Stimulated activated CD8-positive, alpha-beta memory T cell treated with anti-CD3 and anti-CD28 coated beads, Interleukin-2, amount 100 ng/mL, for 1 hour (primary cell): Measurements from ENCODE around the gene RPAP2.
"Not testable (repeated sequence)": the region's sequence is repeated elsewhere in the genome, so short reads cannot be mapped to it uniquely, and the experiment has no call there.

Experiments
- DNase-seq, 2 donors: peaks; one replicate each; pipeline ENCODE4 v3.0.0-alpha.2; 2020; ENCODE audit warnings: low read depth in 2 of 2

RPAP2 gene

DNA sequence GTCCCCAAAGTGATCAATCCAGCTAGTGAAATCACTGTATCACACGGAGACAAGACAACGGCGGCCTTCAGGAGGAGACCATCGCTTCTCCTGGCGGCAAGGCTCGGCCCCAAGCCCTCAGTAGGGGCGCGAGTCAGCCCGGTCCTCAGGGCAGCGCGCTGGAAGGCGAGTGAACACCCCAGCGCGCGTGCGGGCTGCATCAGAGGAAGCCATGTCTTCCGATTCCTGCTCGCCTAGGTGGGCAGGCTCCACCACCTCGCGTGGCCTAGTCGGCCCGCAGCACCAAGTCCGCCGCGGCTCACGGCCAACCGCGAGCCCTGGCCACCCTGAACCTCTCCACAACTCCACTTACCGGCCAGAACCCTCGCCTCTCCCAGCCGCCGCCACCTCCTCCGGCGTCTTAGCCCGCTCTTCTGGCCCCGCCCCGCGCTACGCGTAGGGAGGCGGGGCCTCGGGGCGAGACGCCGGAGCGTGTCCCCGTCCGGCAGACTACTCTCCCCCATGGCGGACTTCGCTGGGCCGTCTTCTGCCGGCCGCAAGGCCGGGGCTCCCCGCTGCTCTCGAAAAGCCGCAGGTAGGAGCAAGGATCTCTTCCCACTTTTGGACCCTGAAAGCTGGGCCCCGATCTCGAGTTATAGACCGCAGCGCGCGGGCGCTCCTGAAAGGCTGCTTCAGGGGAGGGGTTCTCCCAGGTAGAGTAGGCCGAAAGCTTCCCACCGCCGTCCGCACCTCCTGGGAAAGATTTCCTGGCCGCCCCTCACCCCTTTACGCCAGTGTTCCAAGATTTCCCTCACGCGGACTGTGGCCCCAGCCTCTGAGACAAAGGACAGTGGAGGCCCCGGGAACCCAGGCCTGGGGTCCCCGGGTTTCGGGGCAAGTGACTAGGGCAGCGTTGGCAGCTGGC lies at the start of gene RPAP2, which contains the start of gene GLMN:
RPAP2 (plus strand) TSS at position 487 of the 904 bp plus-strand sequence; CDS start at position 502, 15 bp downstream.
GLMN (minus strand) TSS at position 415 of the 904 bp plus-strand sequence. CDS start 988 bp downstream, outside the sequence.
- peak; percentile 43 to 54 for DNase-seq

DNA sequence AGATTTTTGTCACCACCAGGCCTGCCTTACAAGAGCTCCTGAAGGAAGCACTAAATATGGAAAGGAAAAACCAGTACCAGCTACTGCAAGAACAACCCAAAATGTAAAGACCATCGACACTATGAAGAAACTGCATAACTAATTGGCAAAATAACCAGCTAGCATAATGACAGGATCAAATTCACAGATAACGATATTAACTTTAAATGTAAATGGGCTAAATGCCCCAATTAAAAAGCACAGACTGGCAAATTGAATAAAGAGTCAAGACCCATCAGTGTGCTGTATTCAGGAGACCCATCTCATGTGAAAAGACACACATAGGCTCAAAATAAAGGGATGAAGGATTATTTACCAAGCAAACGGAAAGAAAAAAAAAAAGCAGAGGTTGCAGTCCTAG lies 44.1 kb upstream of the RPAP2 start:
- not testable (repeated sequence) for DNase-seq

DNA sequence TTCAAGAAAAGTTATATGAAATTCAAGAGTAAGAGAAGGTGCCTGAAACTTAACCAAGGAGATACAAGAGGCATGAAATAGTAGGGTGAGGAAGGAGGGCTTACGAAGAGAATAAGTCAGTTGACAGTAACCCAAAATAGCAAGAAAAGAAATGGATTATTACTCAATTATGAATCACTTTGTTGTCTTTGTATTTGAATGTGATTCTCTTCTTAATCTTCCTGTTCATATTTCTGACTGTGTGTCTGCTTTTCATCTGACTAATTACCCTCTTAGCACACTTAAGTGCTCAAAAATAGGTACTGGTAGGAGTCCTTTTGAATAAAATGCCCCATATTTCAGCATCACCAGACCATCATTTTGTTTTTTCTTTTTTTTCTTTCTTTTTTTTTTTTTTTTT lies 39.5 kb upstream of the RPAP2 start:
- no peak for DNase-seq

DNA sequence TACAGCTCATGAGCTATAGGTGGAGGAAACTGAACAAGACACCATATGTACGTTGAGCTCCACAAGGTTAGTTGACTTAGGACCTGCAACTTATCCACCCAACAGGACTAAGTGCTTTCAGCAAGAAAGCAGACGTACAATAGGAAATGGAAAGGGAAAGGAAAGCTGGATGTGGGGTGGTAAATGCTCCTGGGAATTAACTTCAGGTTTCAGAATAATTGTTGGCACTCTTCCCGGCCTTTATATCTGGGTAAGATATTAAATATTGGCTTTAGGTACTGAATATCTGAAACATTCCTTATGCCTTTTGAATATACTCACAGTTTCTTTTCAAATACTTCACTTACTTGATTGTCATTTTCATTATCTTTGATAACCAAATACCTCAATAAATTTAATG lies 36.3 kb upstream of the RPAP2 start:
- DNase-seq, result no peak

DNA sequence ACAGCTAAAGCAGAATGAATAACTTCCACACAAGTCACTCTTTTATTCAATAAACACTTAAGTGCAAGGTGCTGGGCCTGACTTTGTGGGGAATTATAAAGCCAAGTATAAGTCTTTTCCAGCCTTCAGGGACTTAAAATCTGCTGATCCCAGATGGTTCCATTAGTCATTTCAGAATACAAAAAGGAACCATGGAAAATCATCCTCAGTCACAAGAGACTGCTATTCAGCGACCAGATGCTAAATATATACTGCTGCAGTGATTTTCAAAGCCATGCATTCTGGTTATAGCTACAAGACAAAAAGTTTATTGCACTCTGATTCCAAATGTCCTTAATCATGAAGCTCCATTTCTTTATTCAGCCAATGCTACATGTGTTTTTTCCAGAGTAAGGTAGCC lies 25.8 kb upstream of the RPAP2 start:
- no peak for DNase-seq

DNA sequence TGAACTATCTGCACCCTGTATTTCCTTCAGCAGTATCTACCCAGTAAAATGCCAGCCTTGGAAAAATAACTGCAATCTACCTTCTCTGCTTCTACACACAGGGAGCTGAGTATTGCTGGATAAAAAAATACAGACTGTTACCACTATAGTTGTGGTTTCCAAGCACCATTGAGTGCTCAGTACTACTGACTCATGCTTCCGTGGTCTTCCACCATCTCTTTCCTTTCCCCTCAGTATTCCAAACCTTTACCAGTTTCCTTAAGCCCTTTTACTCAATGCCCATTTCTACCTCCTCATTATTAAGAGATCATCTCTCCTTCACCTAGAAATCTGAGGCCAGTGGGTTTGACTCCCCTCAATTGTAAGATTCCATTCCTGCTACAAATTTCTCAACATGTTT lies 23.9 kb upstream of the RPAP2 start:
- no peak for DNase-seq

DNA sequence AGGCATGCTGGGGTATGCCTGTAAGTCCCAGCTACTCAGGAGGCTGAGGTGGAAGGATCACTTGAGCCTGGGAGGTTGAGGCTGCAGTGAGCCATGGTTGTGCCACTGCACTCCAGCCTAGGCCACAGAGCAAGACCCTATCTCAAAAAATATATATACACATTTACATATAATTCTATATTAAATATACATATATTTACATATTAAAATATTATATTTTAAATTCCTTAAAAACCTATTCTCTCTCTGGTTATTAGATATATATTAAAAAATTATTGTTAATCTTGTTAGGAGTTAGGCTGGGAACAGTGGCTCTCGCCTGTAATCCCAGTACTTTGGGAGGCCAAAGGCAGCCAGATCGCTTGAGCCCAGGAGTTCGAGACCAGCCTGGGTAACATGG lies 22.8 kb upstream of the RPAP2 start:
- DNase-seq, result no peak

DNA sequence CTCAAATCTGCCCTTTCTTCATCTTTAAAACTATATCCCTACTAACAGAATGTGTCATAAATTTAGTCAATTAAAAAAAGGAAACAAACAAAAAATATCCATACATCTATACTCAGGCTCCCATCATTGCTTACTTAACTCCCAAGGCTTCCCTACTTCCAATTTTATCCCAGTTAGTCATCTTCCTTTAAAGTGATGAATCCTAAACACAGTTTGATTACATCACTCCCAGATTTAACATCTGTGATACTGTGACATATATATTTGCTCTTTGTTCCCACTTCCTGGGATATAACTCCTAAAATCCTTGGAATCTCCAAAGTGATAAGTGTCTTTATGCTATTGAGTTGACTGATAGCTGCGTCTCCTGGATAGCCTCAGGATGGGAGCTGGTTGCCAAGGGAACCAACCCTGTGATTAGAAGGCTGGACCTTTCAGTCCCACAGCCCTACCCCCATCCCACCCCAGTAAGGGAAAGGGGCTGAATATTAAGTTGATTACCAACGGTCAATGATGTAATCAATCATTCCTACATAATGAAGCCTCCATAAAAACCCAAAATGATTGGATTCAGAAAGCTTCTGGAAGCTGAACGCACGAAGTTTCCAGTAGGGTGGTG lies 21.6 kb upstream of the RPAP2 start:
- DNase-seq, result no peak

DNA sequence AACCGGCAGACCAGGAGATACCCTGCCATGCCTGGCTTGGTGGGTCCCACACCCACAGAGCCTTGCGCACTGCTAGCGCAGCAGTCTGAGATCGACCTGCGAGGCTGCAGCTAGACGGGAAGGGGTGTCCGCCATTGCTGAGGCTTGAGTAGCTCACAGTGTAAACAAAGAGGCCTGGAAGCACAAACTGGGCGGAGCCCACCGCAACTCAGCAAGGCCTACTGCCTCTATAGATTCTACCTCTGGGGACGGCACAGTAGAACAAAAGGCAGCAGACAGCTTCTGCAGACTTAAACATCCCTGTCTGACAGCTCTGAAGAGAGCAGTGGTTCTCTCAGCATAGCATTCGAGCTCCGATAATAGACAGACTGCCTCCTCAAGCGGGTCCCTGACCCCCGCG lies 19.1 kb upstream of the RPAP2 start:
- DNase-seq, result not testable (repeated sequence)

DNA sequence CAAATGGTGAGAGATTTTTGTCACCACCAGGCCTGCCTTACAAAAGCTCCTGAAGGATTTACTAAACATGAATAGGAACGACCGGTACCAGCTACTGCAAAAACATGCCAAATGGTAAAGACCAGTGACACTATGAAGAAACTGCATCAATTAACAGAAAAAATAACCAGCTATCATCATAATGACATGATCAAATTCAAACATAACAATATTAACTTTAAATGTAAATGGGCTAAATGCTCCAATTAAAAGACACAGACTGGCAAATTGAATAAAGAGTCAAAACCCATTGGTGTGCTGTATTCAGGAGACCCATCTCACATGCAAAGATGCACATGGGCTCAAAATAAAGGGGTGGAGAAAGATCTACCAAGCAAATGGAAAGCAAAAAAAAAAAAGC lies 17.4 kb upstream of the RPAP2 start:
- DNase-seq, result not testable (repeated sequence)

DNA sequence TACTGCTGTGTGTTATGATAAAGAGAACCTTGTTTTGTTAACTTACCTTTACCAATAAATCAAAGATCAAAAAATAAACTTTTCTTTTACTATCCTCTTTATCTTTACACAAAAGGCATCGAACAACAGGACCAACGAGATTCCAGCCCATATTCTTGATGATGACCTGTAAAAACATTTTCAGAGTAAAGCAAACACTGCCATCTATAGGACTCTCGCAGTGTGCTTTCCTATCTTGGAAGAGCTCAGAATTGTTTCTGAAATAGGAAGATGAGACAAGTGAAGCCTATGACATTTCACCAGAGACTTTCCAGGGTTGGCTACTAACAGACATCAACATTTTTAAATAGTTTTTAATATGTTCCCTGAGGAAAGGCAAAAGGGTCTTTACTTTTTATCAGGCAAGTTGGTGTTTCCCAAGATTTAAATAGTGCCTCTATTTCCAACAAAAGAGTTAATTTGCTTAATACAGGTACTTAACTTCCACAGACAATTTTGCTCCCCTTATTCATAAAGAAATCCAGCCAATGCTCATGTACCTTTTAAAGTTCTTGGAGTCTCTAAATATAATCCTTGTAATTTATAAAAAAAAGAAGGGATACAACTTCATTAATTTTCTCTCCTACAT lies 7.4 kb upstream of the RPAP2 start:
- no peak for DNase-seq

DNA sequence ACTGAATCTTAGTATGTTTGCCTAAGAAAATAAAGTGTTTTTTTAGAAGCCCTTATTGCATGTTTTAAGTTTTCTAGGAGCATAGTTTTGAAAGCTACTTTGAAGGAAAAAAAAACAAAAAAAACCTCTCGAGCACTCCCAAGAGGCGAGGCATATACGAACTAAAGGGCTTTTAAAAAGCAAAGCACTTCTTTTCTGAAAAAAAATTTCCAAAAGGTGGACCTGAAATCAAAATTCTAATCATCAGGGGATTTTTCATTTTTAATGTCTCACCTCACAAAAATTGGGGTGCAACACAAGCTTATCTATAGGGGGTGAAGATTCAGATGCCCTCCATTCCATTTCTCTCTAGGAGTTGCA lies 666 bp upstream of the RPAP2 start:
- DNase-seq, result no peak

DNA sequence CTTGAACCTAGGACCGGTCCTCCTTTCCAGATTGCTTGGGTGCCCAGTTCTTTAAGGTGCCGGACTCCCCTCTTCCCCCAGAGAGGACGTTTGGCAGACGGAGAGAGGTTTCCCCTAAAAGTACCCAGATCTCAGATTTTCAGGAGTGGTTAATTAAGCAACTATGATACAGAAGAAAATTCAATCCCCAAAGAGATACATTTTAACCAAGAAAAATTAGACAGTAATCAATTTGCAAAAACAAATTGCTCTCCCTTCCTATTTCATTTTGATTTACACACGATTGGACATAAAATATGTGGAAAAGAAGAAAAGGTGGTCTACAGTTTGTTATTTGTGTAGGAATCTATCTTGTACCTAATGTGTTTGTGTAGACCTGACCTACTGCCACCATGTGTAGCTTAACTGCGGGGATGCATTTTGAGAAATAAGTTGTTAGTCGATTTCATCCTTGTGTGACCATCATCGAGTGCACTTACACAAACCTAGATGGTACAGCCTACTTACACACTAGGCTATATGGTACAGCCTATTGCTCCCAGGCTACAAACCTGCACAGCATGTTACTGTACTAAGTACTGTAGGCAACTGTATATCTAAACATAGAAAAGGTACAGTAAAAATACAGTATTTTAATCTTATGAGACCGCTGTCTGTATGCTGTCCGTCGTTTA lies 755 bp downstream of the RPAP2 start:
- no peak for DNase-seq

DNA sequence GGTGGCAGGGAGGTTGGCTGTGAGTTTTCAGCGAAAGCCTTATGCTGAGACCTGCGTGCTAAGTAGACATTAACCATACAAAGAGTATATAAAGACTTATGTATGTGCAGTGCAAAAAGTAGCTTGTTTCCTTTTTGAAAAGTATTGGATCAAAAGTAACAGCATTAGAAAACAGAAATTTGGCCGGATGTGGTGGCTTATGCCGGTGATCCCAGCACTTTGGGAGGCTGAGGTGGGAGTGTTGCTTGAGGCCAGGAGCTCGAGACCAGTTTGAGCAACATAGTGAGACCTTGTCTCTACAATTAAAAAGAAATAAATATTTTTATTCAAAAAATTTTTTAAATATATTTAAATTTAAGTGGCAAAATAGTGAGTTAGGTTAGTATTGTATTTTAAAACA lies 2.2 kb downstream of the RPAP2 start:
- no peak for DNase-seq

DNA sequence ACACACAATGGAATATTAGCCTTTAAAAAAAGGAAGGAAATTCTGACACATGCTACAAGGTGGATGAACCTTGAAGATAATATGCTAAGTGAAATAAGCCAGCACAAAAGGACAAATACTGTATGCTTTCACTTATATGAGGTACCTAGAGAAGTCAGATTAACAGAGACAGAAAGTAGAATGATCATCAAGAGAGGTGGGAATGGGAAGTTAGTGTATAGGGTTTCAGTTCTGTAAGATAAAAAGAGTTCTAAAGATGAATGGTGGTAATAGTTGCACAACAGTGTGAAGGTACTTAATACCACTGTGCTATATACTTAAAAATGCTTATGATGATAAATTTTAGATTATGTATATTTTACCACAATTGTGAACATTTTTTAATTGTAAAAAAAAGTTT lies 7.2 kb downstream of the RPAP2 start:
- no peak for DNase-seq

DNA sequence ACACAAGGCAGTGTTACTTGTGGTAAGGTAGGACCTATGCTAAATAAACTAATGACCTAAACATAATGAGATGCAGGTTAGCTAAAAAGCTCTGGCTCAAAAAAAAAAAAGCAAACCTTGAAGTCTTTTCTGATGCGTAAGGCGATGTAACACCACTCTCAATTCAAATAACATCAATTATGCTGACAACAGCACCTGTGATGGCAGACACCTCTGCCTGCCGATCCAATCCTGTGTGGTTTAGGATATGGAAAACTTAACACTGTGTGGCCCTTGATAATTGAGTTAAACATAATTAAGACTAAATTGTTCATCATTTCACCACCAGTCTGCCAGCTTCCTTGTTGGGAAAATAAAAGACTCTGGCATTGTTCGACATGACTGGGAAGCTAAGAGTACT lies 9.1 kb downstream of the RPAP2 start:
- no peak for DNase-seq

DNA sequence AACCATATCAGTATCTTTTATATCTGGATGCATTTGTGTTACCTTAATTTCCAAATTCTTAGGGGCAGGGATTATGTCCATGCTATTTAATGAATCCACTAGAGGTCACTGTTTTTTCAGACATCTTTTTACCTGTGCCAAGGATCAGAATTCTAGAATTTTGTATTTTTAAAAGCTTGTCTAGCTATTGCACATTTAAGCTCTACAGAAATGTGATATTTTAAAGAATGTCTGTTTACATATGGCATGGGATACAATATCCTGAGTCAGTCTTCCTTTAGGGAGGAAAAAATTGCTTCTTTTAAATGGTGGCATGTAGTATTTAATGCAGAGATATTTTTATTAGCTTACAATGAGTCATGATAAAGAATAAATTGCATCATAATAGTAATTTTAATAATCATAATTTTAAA lies 11.3 kb downstream of the RPAP2 start:
- no peak for DNase-seq

DNA sequence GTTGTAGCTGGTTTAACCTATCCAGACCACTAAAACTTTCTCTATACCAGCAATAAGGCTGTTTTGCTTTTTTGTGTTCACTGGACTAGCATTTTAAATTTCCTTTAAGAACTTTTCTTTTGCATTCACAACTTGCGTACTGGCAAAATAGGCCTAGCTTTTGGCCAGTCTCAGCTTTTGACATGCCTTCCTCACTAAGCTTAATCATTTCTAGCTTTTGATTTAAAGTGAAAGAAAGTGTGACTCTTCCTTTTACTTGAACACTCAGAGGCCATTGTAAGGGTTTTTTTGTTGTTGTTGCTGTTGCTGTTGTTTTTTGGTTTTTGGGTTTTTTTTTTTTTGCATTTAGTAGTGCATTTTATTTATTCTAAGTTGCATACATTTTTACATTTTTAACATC lies 15.2 kb downstream of the RPAP2 start:
- DNase-seq, result no peak

DNA sequence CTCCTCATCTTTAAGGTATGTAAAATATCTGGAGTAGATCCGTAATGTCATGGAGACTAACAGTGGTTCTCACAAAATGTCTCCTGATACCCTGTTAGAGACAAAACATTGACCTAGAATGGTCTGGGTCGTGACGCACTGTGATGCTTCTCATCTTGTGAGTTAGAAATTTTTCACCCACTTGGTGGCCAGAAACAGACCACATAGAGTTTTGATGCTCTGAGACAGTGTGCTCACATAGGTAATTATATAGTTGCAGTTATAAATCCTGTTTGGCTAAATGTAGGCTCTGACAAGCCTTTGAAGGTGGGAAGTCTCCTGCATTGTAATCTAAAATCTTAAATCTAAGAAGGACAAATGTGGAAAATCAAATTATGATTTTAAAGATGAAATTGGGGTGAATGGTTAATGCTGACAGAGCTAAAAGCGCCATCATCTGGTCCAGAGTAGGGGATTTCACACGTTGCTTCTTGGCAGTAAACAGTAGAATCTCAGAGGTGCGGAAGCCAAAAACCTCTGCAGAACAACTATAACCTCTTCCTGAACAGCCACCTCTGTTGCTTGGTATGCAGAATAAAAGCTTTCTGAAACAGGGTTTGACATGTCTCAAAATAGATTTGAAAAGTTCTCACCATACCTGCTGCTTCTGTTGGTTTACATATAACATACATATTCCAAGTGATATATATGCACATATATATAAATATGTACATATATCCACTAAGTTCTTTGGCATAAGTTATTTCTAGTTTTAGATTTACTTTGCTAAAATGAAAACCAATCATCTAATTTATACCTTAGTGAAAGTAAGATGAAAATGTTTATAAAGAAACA lies 17.1 kb downstream of the RPAP2 start:
- DNase-seq, result no peak

DNA sequence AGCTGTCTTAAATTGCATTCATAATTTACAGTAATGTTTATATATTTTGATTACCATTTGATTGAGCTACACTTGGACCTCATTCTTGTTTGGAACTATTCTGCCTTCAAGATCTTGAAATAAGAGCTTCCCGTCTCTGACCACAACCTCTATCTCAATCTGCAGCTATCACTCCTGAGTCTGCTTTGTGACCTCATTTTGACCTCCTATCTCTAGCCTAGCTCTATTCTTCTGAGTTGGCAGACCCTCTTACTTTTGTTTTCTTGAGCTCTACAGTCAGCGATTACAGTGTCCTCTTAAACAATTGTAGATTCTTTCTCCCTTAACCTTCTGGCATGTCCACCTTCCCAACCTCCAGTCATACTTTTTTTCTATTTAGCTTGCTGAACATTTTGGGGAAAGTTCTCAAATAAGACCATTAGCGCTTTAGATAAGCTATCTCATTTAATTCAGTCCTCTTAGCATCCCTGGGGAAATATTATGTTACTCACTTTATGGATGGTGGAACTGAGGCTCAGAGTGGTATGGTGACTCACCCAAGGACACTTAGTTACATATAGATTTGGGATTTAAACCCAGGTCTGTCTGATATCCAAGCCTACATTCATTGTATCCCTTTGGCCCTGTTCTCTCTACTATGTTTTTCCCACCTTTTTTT lies 19.1 kb downstream of the RPAP2 start:
- DNase-seq, result no peak
